ENCODE data around the gene FANCG.

The FANCG gene

GRCh38 chr9:35060548-35061207, 19.1 kb downstream of the FANCG start:
- DNase-seq (ENCODE audit: low spot score): no peak

- DNase-seq (ENCODE audit: low spot score): no peak
Measured at GRCh38 chr9:35059438-35059837, 20.3 kb downstream of the FANCG start.

- no peak for DNase-seq (ENCODE audit: low spot score)
Measured at GRCh38 chr9:35057271-35057620, 22.5 kb downstream of the FANCG start.

- DNase-seq (ENCODE audit: low spot score): no peak
Measured at GRCh38 chr9:35056571-35057270, 23.0 kb downstream of the FANCG start.

GRCh38 chr9:35054871-35055644, 24.7 kb downstream of the FANCG start:
- no peak for DNase-seq (ENCODE audit: low spot score)

GRCh38 chr9:35054185-35054835, 25.4 kb downstream of the FANCG start:
- DNase-seq (ENCODE audit: low spot score): no peak

- no peak for DNase-seq (ENCODE audit: low spot score)
Measured at GRCh38 chr9:35051069-35051967, 28.4 kb downstream of the FANCG start.

- no peak for DNase-seq (ENCODE audit: low spot score)
Measured at GRCh38 chr9:35048511-35048910, 31.2 kb downstream of the FANCG start.

- no peak for DNase-seq (ENCODE audit: low spot score)
Measured at GRCh38 chr9:35044071-35044470, 35.7 kb downstream of the FANCG start.

- DNase-seq (ENCODE audit: low spot score): no peak
Measured at GRCh38 chr9:35042891-35043545, 36.7 kb downstream of the FANCG start.

- no peak for DNase-seq (ENCODE audit: low spot score)
Measured at GRCh38 chr9:35042081-35042604, 37.6 kb downstream of the FANCG start.

- no peak for DNase-seq (ENCODE audit: low spot score)
Measured at GRCh38 chr9:35035851-35036701, 43.7 kb downstream of the FANCG start.

GRCh38 chr9:35033101-35033500, 46.6 kb downstream of the FANCG start:
- peak; percentile 26 for DNase-seq (ENCODE audit: low spot score)

- DNase-seq (ENCODE audit: low spot score): no peak
Measured at GRCh38 chr9:35029852-35030251, 49.9 kb downstream of the FANCG start.

- DNase-seq (ENCODE audit: low spot score): no peak
Measured at GRCh38 chr9:35029241-35029640, 50.5 kb downstream of the FANCG start.

- no peak for DNase-seq (ENCODE audit: low spot score)
Measured at GRCh38 chr9:35028341-35028740, 51.4 kb downstream of the FANCG start.

GRCh38 chr9:35027860-35028259, 51.9 kb downstream of the FANCG start:
- no peak for DNase-seq (ENCODE audit: low spot score)

- no peak for DNase-seq (ENCODE audit: low spot score)
Measured at GRCh38 chr9:35027374-35027773, 52.4 kb downstream of the FANCG start.

- no peak for DNase-seq (ENCODE audit: low spot score)
Measured at GRCh38 chr9:35026671-35027070, 53.1 kb downstream of the FANCG start.
